Dermis microvascular lymphatic vessel endothelial cell (primary cell): ENCODE results near the gene RTF1. TPM values are rescaled to one million over a fixed set of nuclear protein-coding genes. Genes with fewer than 3 reads are reported as not detected.
"Not testable (repeated sequence)": the region's sequence is repeated elsewhere in the genome, so short reads cannot be mapped to it uniquely, and the experiment has no call there.

Source experiments
- DNase-seq, 2 donors: peaks; one replicate each; pipeline versions ENCODE4 v3.0.0 to v3.0.0-alpha.2; 2010; ENCODE audit warnings: low read depth in 2 of 2
- total RNA-seq: library from RNA; depleted of rRNA; stranded (reverse); fragments of >200 nt; gene quantifications from 2 replicates; pipeline ENCODE4 v1.2.1, GENCODE V29; 2014

The RTF1 gene
- total RNA-seq, 1 donor from 2014 or later, result 11.9 TPM

DNA sequence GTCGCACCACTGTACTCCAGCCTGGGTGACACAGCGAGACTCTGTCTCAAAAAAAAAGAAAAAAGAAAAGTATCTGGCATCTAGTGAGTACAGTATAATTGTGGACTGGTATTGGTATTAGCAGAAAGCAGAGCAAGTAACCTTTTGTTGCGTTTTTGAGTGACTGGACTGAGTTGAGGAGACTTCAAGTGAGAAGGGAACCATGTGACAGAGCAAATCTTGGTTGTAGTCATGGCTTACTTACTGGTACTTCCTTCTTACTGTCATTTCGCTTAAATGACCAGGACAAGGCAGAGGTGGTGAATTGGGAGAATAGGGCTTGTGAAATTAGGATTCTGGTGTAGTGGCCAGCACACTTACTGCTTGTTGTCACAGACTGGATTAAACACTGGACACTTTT, 20.6 kb downstream of the RTF1 start:
- DNase-seq, result no peak

DNA sequence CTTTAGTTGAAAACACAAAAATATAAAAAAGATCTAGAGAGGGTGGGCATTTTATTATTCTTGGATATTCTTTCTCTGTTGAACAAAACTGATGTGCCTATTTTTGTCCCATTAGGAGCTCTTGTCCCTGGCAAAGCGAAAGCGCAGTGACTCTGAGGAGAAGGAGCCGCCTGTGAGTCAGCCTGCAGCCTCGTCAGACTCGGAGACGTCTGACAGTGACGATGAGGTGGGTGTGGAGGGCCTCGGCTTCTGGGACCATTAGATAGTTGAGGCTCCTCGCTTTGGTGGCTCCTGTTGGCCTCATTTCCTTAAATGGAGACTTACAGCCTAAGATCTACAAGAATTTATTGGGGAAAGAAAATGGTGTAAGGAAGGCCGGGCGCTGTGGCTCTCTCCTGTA, 21.3 kb downstream of the RTF1 start:
- no peak for DNase-seq

DNA sequence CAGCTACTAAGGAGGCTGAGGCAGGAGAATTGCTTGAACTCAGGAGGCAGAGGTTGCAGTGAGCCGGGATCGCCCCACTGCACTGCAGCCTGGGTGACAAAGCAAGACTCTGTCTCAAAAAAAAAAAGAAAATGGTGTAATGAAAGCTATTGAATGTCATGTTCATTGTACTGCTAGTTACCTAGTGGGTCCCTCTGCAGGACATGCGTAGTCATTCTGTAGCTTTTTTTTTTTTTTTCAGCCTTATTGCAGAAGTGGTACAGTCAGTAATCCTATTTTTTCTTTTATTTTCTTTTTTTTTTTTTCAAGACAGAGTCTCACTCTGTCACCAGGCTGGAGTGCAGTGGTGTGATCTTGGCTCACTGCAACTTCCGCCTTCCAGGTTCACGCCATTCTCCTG, 21.9 kb downstream of the RTF1 start:
- DNase-seq, result not testable (repeated sequence)

DNA sequence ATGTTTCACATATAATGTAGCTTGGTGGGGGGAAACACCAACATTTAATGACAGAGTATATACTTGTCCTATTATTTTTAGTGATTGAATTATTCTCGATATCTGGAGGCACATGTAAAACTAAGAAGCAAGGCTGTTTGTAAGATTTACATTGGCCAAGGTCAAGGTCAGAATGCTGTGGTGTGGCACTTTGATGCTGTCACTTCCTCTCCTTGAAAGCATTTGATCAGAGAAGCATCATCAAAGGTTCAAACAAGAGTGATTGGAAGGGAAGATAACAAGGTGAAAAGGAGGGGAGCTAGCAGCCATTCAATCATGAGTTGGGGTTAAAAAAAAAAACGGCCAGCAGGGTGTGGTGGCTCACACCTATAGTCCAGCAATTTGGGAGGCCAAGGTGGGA, 26.4 kb downstream of the RTF1 start:
- no peak for DNase-seq

DNA sequence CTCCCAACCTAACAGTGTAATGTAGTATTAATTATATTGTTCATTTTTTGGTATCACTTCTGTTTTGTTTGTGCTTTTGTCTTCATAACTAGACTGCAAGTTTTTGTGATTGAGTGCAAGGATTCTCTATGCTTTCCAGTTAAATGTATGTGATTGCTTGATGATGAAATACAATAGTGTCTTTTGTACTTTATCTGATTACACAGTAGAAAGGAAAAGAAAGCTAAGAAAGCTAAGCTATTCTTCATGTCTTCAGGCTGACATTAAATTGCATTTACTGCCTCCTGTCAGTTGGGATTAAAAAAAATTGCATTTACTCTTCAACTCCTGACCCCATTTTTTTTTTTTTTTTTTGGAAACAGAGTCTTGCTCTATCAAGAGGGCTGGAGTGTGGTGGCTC, 28.5 kb downstream of the RTF1 start:
- no peak for DNase-seq

DNA sequence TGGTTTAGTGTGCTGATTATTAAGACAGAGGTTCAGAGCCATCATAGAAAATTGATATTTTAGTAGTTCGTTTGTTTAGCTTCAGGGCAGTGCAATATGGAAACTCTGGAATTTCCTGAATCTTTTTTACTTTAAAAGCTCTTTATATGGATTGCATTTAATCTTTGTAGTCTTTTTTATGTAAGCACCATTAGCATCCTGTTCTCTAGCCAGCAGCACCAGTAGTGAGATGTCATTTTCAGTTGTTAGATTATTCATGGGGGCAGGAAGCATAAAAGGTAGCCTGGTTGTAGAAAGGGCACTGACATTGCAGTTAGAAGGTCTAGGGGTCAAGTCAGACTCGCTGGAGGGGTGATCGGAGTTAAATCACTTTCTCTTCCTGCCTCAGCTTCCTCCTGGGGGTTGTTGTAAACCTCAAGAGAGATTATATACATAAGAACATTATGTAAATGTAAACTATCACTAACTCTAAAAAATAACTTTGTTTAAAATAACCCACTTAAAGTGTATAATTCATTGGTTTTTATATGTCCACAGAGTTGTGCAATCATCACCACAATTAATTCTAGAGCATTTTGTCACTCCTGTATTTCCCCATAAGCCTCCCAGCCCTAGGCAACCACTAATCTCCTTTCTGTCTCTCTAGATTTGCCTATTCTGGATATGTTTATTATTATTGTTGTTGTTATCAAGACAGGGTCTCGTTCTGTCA, 45.3 kb downstream of the RTF1 start:
- no peak for DNase-seq

DNA sequence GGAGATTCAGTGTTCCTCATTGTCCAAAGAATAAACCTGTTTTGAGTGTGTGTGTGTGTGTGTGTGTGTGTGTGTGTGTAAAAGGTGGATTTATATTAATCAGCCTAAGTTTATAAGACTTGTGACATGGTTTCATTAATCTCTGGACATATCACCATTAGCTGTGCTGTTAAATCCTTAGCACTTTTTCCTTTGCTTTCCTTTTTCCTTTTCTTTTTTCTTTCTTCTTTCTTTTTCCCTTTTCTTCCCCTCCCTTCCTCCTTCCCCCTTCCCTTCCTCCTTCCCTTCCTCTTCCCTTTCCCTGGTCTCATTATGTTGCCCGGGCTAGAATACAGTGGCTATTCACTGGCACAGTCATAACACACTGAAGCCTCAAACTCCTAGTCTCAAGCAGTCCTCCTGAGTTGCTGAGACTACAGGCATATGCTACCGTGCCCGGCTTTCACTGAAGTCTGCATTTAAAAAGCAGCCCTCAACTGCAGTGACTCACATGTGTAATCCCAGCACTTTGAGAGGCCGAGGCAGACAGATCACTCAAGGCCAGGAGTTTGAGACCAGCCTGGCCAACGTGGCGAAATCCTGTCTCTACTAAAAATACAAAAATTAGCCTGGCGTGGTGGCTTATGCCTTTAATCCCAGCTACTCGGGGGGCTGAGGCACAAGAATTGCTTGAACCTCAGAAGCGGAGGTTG, 48.1 kb downstream of the RTF1 start:
- DNase-seq, result no peak

DNA sequence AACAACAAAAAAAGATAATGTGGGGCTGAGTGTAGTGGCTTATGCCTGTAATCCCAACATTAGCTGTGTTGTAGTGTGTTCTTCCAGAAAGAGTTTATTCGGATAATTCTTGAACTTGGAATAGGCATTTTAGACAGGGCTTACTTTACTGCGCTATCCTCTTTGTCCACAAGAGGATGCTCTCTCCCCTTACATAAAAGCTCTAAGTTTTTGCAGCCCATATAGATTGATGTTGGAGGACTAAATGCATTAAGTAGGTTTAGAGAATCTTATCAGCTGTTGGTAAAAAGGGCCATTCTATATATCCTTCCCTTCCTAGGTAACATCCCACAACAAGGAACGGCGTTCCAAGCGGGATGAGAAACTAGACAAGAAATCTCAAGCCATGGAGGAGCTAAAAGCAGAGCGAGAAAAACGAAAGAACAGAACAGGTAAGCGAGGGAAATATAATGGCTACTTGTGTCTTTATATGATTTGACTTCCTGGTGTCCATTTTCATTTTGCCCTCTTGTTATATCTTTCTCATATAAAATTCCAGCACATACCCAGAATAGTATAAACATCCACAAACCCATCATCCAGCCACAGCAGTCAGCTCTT, 49.0 kb downstream of the RTF1 start:
- DNase-seq, result peak; percentile 64 to 71

DNA sequence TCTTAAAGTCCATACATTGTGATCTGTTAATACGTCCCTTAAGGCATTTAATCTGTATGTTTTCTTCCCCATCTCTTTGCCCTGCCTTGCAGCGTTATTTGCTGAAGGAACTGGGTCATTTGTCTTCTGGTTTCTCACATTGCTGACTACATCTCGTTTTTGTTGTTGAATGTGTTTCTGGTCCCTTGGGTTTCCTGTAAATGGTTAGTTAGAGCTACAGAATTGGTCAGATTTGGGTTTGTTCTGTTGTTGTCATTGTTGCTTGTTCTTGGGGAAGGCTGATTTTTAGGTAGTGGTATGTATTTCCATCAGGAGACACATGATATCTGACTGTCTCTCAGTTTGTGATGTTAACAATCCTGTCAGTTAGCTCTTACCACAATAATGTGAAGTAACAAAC, 49.8 kb downstream of the RTF1 start:
- no peak for DNase-seq

DNA sequence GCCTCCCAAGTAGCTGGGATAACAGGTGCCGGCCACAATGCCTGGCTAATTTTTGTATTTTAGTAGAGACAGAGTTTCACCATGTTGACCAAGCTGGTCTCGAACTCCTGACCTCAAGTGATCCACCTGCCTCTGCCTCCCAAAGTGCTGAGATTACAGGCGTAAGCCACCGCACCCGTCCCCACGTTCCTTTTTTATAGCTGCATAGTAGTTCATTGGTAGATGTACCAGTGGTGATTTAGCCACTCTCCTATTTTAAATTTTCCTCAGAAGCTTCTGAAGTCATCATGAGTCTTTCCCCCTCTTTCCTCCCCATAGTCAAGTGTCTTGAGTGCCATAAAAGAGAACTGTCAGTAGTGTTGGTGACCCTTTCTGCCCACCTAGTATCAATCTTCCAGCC, 52.7 kb downstream of the RTF1 start:
- not testable (repeated sequence) for DNase-seq

DNA sequence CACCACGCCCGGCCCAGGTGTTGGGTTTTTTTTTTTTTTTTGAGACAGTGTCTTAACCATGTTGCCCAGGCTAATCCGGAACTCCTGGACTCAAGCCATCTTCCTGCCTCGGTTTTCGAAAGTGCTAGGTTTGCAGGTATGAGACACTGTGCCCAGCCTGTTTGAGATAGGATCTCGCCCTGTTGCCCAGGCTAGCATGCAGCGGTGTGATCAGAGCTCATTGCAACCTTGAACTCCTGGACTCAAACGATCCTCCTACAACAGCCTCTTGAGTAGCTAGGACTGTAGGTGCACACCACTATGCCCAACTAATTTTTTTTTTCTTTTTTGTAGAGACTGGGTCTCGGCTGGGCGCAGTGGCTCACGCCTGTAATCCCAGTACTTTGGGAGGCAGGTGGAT, 56.5 kb downstream of the RTF1 start:
- DNase-seq, result no peak

DNA sequence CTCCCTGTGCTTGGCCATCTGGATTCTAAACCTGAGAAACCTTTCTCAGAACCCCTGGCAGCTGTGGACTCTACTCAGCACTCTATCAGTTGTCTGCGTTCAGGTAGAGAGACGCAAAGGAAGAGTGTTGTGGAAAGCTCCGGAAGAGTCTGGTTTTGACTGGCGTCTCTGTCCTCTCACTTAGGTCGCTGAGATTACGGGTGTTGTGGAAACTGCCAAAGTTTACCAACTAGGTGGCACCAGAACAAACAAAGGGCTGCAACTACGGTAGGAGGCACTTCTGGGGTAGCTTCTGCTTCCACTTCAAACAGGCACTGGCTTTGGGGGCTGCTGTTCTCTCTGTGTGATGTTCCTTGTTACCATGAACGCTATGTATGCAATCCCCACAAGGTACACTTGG, 57.5 kb downstream of the RTF1 start:
- no peak for DNase-seq

DNA sequence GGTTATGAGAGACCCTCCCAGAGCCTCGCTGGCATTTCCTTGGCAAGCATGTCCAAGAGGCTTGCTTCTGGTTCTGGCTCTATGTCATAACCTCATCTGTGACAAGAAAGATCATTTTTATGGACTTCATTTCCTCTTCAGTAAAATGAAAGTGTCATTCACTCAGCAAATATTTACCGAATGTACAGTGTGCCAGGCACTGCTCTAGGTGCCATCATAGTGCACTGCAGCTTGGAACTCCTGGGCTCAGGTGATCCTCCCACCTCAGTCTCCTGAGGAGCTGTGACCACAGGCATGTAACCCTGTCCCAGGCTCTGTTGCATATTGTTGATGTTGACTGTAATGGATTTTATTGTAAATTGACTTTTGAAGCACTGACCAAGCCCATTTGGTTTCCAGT, 58.0 kb downstream of the RTF1 start:
- no peak for DNase-seq

DNA sequence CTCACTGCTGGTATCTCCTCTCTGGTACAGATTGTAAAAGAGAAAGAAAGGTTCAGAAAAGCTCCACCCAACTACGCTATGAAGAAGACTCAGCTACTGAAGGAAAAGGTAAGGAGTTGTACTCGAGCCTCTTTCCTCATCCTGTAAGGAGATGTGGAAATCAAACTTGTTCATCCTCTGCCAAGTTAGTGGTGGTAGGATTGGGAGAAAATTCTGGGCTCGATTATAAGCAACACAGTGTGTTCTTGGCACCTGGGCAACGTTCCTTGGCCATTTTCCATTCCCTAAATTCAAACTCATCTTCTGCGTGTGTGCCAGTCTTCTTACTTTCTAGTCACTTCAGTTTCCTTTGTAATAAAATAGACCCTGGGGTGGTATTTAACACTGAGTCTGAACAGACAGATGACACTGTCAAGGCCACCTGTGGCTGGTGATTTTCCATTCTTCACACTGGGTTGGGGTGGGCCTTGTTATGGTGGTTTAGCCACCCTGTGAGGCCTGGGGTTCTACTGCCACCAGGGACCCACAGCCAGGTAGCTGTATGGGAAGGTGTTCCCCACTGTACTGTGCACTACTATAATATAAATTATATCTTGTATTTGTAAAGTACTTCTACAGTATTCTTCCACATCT, 59.6 kb downstream of the RTF1 start:
- no peak for DNase-seq

DNA sequence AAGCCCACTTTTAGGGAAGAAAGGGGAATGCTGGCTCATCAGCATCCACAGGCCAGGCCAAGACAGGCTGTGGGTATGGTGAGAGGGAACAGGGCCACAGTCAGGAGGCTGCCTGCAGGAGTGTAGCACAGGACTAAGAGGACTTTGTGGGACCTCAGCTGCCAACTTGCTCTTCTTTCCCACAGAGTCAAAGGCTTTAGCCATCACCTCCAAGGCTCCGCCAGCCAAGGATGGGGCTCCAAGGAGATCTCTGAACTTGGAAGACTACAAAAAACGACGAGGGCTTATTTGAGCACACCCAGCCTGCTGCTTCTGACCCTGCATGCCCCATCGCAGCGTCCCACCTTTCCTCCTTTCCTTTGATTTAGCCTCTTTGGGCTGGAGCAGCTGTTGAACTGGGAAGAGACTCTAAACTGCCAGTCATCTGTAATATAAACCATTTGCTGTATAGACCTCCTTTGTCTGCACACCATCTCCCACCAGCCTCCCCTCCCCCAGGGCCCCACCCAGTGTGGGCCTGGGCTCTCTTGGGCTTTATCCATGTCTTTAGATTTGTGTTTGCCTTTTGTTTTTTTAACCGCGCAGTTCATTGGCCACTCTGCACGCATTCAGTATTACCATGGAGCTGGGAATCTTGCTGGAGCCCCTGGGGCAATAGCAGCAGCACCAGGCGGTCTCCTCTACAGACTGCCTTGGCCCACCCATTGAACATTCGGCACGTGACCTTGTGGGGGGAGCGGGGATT, 63.7 kb downstream of the RTF1 start:
- no peak for DNase-seq

DNA sequence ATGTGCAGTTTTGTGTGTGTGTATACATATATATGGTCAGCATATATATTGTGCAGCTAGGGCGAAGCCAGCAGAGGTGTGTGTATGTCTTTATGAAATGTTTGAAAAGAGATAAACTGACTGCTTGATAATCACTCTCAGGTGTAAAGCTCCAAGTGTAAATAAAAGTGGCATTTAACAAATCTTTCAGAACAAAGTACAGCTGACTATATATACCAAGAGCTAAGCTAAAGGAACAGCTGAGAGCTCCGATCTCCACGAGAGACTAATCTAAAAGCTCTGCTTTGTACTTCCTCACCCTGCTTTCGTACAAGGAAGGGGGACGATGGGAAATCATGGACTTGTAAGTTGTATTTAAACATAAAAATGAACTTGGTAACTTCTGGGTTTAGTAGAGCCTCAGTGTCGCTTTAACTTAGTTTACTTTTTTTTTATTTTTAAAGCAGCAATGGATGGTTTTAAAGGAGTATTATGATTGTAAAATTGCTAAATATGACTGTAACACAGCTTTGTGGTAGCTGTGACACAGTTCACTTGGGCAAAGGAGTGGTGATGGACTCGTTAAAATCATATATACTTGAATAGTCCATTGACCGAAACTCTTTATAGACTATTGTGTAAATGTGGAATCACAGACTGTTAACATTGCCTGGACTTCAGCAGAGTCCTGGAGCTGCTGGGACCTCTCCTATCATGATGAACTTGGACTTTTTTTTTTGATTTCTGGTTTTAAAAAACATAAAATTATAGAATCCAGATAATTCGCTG, 65.4 kb downstream of the RTF1 start:
- no peak for DNase-seq

DNA sequence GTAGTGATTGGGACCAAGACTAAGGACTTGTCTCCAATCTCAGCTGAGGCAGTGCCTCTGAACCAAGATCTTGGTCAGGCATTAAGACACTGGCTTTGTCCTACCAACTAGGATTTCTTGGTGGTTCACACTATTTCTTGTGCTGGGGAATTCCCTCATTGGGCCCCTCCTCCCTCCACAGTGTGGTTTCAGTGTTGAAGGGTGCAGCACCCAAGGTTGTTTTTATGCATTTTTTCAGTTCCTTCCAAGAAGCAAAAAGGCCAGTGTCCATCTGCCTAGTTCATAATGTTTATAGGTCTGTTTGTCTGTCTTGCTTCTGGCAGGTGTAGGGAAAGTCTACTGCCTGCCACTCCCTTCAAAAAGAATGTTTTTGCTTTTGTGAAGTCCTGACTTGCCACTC, 66.2 kb downstream of the RTF1 start:
- DNase-seq, result no peak

DNA sequence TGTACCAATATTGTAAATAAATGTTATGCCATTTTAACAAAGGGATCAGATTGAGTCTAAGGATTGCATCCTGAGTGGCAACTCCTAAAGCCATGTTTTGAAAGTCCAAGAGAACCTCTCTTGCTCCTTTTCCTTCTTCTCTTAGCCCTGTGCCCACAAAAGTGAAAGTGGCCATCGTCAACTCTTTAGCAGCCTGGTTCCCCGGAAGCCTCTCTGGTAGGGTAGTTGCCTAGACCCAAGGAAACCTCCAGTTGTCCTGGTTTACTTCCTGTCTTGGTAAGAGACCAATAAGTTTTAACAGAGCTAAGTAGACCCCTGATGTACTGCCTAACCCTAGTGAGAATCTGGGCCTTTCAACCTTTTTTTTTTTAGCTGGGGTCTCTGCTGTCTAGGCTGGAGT, 66.6 kb downstream of the RTF1 start:
- DNase-seq, result no peak

DNA sequence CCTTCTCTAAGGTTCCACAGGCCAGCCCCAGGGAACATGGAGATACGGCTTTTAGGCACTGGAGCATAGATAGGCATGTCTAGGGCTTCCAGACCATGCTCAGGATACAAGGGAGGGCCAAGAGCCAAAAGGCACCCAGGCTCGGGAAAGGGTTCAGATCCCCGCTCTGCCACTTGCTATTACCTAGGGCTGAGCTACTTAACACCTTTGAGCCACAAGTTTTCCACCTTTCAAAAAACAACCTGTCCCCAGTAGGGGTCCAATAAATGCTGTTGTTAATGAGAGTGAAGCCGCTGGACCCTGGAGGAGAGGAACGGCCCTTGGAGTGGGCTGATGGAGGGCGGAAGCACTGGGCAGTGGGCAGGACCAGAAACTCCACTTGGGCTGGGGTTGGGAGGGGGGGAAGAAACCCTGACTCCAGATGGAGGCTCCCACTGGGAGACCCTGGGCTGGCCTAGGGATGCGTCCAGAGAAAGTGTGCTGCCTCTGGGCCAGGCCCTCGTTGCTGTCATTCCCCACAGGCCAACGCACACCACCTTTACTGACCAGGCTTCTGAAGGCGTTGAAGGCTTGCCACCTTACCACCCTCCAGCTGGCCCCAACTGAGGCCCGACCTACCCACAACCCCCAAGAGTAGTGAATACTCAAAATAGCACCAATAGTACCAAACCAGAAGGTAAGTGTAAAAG, 68.2 kb downstream of the RTF1 start:
- no peak for DNase-seq

DNA sequence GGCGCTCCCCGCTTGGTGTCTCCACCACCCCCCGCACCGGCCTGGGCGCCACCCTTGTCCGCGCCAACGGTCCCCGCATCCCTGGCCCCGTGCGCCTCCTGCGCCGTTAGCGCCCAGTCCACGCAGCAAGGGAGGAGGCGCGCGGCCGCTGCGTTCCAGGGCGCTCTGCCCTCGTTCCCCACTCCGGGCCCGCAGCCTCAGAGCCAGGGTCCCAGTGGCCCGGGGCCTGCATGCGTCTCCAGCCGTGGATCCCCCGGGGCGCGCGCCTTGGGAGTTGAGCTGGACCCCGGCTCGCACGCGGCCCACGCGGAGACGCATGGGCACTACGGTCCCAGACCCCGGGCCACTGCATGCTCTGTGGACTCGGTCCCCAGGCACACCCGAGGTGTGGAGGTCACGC, 69.4 kb downstream of the RTF1 start:
- DNase-seq, result no peak

DNA sequence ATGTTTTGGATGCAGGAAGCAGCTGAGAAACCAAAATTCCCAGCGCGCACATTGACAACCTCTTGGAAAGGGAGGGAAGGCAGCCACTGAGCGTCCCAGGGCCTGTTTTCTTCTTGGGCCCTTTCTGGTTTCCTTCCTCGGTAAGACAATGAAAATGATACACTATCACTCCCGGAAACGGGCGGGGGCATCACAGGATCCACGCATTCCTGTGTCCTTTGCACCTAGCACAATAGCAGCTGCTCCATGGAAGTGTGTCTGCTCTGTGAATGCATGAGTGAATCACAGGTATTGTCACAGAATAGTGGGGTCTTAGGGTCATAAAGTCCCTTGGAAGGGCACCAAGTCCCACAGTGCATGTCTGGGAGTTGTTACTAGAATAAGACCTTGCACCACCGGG, 70.5 kb downstream of the RTF1 start:
- peak; percentile 39 to 67 for DNase-seq
